Naive thymus-derived CD4-positive, alpha-beta T cell (primary cell): Measurements from ENCODE around the gene ENTHD1. TPM values are rescaled to one million over a fixed set of nuclear protein-coding genes. Genes with fewer than 3 reads are reported as not detected.

Experiments
- ATAC-seq: fragments of 150-1000 bp; cut with Tn5 transposase; 2 replicates; pipeline ENCODE4 v1.10.0; 2021; ENCODE audit warnings: mild to moderate bottlenecking, moderate library complexity
- CTCF ChIA-PET: fragments of 350-600 bp; sonication (Branson Sonifier 250); formaldehyde crosslinking; loops from one replicate; lab custom pipeline; 2021; ENCODE audit warnings: antibody characterized with exemption; lab: Charles Lee
- POLR2A ChIA-PET: fragments of 350-600 bp; sonication (Branson Sonifier 250); formaldehyde crosslinking; loops from one replicate; lab custom pipeline; 2021; ENCODE audit warnings: antibody characterized with exemption, inconsistent platforms; lab: Charles Lee
- DNase-seq, 9 donors: peaks; one replicate each; pipeline versions ENCODE4 v3.0.0 to v3.0.0-alpha.2; 2020 to 2022; ENCODE audit warnings: mixed read lengths in 1 of 9
- H3K27ac ChIP-seq: one replicate; pipeline ENCODE4 v1.7.0; 2013; ENCODE audit warnings: mild to moderate bottlenecking, low read depth, low read length, moderate library complexity
- H3K27me3 ChIP-seq, 2 donors: one replicate each; pipeline ENCODE4 v1.7.0; 2013; ENCODE audit warnings: low read length in 2 of 2, mild to moderate bottlenecking in 2 of 2, moderate library complexity in 2 of 2; ENCODE audit not compliant: control insufficient read depth in 2 of 2, insufficient read depth in 2 of 2
- H3K36me3 ChIP-seq, 3 experiments: 1 replicate in 2 of 3; 2 replicates in 1 of 3; pipeline ENCODE4 v1.7.0; 2013; ENCODE audit warnings: low read length in 3 of 3, mild to moderate bottlenecking in 3 of 3, moderate library complexity in 1 of 3; ENCODE audit not compliant: insufficient read depth in 3 of 3, control insufficient read depth in 2 of 3
- H3K4me1 ChIP-seq, 2 donors: one replicate each; pipeline ENCODE4 v1.7.0; 2013; ENCODE audit warnings: low read length in 2 of 2, mild to moderate bottlenecking in 2 of 2, moderate library complexity in 1 of 2; ENCODE audit not compliant: control insufficient read depth in 2 of 2, insufficient read depth in 2 of 2
- H3K4me3 ChIP-seq: 2 replicates; pipeline ENCODE4 v1.7.0; 2013; ENCODE audit warnings: mild to moderate bottlenecking, low read length
- H3K9me3 ChIP-seq, 3 experiments: 1 replicate in 2 of 3; 2 replicates in 1 of 3; pipeline ENCODE4 v1.7.0; 2013; ENCODE audit warnings: low read length in 3 of 3; ENCODE audit not compliant: control insufficient read depth in 2 of 3
- H3K27ac Mint-ChIP-seq, 9 donors: one replicate each; pipeline ENCODE4 v1.8.0; 2020 to 2022; ENCODE audit warnings: mixed read lengths in 9 of 9, mild to moderate bottlenecking in 8 of 9, moderate library complexity in 5 of 9, inconsistent platforms in 2 of 9
- H3K27me3 Mint-ChIP-seq, 5 donors: one replicate each; pipeline ENCODE4 v1.8.0; 2021 to 2022; ENCODE audit warnings: mixed read lengths in 5 of 5, mild to moderate bottlenecking in 1 of 5
- H3K36me3 Mint-ChIP-seq, 5 donors: one replicate each; pipeline ENCODE4 v1.8.0; 2020 to 2022; ENCODE audit warnings: mixed read lengths in 5 of 5, mild to moderate bottlenecking in 3 of 5, inconsistent platforms in 1 of 5
- H3K4me1 Mint-ChIP-seq, 7 donors: one replicate each; pipeline ENCODE4 v1.8.0; 2020 to 2022; ENCODE audit warnings: mixed read lengths in 7 of 7, mild to moderate bottlenecking in 3 of 7, inconsistent platforms in 1 of 7
- H3K4me3 Mint-ChIP-seq, 10 donors: one replicate each; pipeline ENCODE4 v1.8.0; 2020 to 2022; ENCODE audit warnings: mild to moderate bottlenecking in 10 of 10, mixed read lengths in 10 of 10, moderate library complexity in 6 of 10, inconsistent platforms in 2 of 10
- H3K9me3 Mint-ChIP-seq, 11 donors: one replicate each; pipeline ENCODE4 v1.8.0; 2020 to 2022; ENCODE audit warnings: mixed read lengths in 11 of 11, mild to moderate bottlenecking in 4 of 11, inconsistent platforms in 1 of 11, moderate library complexity in 1 of 11
- intact Hi-C, 2 donors: fragments of 100-400 bp; cut with micrococcal nuclease; formaldehyde crosslinking; loops; one replicate each; pipeline ENCODE4 v1.15.1; 2023
- polyA plus RNA-seq, 2 donors: library from polyadenylated mRNA; unstranded; fragments of 300-500 nt; fragmentation: Illumina TruSeq; gene quantifications; one replicate each; pipeline ENCODE4 v1.2.3, GENCODE V29; 2021
- total RNA-seq, 6 experiments: library from RNA in 5 of 6; stranded (reverse) in 5 of 6; gene quantifications; 1 replicate in 5 of 6; 2 replicates in 1 of 6; pipeline ENCODE4 v1.2.3 and lab custom pipeline; 2021 to 2026

Gene ENTHD1
- total and polyA plus RNA-seq, 7 experiments from 2014 or later: 0.12 to 0.60 (median 0.24) TPM; not detected in 2

DNA sequence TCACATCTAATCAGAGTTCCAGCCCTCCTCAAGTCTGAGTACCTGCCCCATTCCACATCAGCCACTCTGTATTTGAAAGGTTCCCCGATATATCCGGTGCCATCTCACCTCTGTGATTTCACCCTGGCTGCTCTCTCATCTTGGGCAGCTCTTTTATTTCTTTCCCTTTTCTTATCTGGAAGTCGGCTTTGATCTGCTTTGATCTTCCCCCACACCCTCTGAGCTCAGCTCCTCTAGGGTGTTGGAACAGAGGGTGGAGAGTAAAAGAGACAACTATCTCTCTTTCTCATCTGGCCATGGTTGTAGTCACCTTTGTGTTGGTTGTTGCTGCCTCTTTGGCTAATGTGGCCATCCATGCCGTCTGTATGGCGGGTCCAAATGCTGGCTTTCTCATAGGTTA lies 108.3 kb downstream of the ENTHD1 start:
- H3K4me1 Mint-ChIP-seq: peaks cover 6 to 16% (median 11%) of the 10 kb centered on the region in 7 donors
- POLR2A ChIA-PET: no interaction called here
- Histone ChIP-seq H3K9me3 (no peaks in the 10 kb centered on the region), H3K4me3 (no peak overlapping the region), H3K27ac (no peak overlapping the region), H3K36me3 (no peaks in the 10 kb centered on the region), H3K4me1 (peaks cover 0 to 5% of the 10 kb centered on the region in 2 donors), H3K27me3 (no peaks in the 10 kb centered on the region)
- CTCF ChIA-PET: no interaction called here
- peaks cover 0 to 10% (median 0%) of the 10 kb centered on the region in 5 donors for H3K36me3 Mint-ChIP-seq
- H3K27ac Mint-ChIP-seq: no peak overlapping the region
- H3K9me3 Mint-ChIP-seq: peaks cover 0 to 3% (median 0%) of the 10 kb centered on the region in 11 donors
- no peak for ATAC-seq
- intact Hi-C loops: no loop called here
- peaks cover 0 to 18% (median 0%) of the 10 kb centered on the region in 5 donors for H3K27me3 Mint-ChIP-seq
- no peak overlapping the region for H3K4me3 Mint-ChIP-seq
- DNase-seq: no peak

DNA sequence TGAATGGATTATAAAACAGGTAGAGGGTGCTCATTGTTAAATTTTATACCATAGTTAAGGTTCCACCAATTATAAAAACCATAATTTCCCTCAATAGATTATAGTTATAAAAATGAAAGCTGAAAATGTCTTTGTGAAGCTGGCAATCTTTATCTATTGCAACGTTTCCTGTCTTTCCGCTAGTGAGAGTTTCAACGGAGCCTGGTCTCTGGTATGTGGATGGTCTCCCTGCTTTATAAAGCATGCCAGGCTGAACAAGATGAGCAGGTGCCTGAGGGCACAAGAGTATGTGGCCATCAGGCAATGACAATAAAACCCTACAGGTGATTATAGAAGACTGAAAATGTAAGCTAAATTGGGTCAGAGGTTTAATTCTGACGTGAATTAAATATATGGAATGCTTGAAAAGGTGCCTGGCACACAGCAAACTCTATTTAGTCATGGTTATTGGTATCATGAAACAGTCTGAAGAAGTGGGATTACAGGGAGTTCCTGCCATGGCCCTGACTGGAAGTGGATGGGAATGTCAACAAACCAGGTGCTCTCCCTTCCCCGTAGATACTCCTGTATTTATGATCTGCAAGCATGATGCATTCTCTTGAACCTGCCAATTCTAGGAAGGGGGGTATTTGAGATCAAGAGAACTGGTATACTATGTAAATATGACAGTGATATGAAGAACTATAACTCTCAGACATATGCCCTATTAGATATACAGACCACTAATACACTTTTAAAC lies 115.7 kb downstream of the ENTHD1 start:
- Mint-ChIP-seq H3K27ac (peak overlapping the region in 2 of 9 donors; percentile 6 to 14), H3K4me1 (peaks cover 22 to 53% (median 48%) of the 10 kb centered on the region in 7 donors), H3K36me3 (peaks cover 0 to 6% (median 0%) of the 10 kb centered on the region in 5 donors), H3K9me3 (peaks cover 0 to 3% (median 0%) of the 10 kb centered on the region in 11 donors), H3K27me3 (peaks cover 0 to 12% (median 0%) of the 10 kb centered on the region in 5 donors), H3K4me3 (peak overlapping the region in 6 of 10 donors; percentile 10 to 65 (median 52))
- Histone ChIP-seq H3K4me1 (peaks cover 7 to 24% of the 10 kb centered on the region in 2 donors), H3K27ac (no peak overlapping the region), H3K9me3 (no peaks in the 10 kb centered on the region), H3K27me3 (no peaks in the 10 kb centered on the region), H3K36me3 (no peaks in the 10 kb centered on the region), H3K4me3 (no peak overlapping the region)
- ATAC-seq: no peak
- intact Hi-C loops: no loop called here
- CTCF ChIA-PET: no interaction called here
- peak in 1 of 9 donors; percentile 9 for DNase-seq
- POLR2A ChIA-PET: interaction anchor here (1.0 kb wide), 1 partner anchor 165 kb away, joined by 4 read pairs; no protein-coding TSS in a partner anchor

- Histone ChIP-seq H3K36me3 (no peaks in the 10 kb centered on the region), H3K27me3 (no peaks in the 10 kb centered on the region), H3K27ac (no peak overlapping the region), H3K4me3 (no peak overlapping the region), H3K9me3 (no peaks in the 10 kb centered on the region), H3K4me1 (peaks cover 7 to 24% of the 10 kb centered on the region in 2 donors)
- H3K4me1 Mint-ChIP-seq: peaks cover 22 to 60% (median 55%) of the 10 kb centered on the region in 7 donors
- H3K4me3 Mint-ChIP-seq: peak overlapping the region in 1 of 10 donors; percentile 7
- intact Hi-C loops: no loop called here
- DNase-seq: no peak
- H3K27me3 Mint-ChIP-seq: peaks cover 0 to 5% (median 0%) of the 10 kb centered on the region in 5 donors
- no peak for ATAC-seq
- H3K9me3 Mint-ChIP-seq: peaks cover 0 to 2% (median 0%) of the 10 kb centered on the region in 11 donors
- ChIA-PET CTCF (no interaction called here), POLR2A (interaction anchor here (0.5 to 1.1 kb wide), 6 partner anchors 10 to 179 kb away, joined by 3 to 4 read pairs (median 4); no protein-coding TSS in a partner anchor)
- peak overlapping the region in 4 of 9 donors; percentile 18 to 70 (median 46) for H3K27ac Mint-ChIP-seq
- H3K36me3 Mint-ChIP-seq: peaks cover 0 to 6% (median 0%) of the 10 kb centered on the region in 5 donors
Observed at GRCh38 chr22:39776295-39777009, 117.1 kb downstream of the ENTHD1 start.

DNA sequence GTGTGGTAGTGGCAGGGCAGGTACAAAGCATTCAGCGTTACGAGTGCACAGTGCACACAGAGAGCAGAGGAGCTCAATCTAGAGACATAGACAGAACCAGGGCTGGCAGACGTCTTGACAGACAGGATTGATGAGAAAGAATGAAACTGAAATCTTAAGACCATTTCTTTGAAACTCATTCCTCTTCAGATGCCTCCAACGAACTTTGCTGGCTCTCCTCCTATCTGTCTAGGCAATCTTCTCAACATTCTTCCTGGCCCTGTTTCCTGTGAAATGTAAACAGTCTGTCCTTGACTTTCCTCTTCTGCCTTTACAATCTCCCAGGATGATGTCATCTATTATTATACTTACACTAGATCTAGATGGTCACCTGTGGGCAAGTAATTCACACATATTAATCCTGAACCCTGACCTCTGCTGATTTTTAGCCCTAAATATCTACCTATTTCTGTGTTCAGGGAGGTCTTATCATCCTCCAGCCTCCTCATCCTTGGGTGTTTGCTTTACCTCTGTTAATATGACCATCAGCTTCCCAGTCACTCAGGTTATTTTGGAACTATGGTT lies 119.5 kb downstream of the ENTHD1 start:
- H3K9me3 ChIP-seq: no peaks in the 10 kb centered on the region
- Mint-ChIP-seq H3K27me3 (no peaks in the 10 kb centered on the region), H3K27ac (peak overlapping the region; percentile 51 to 83 (median 80)), H3K4me3 (peak overlapping the region; percentile 3 to 75 (median 62)), H3K36me3 (peaks cover 0 to 15% (median 0%) of the 10 kb centered on the region in 5 donors), H3K4me1 (peaks cover 22 to 60% (median 55%) of the 10 kb centered on the region in 7 donors), H3K9me3 (peaks cover 0 to 7% (median 0%) of the 10 kb centered on the region in 11 donors)
- H3K4me1 ChIP-seq: peaks cover 7 to 24% of the 10 kb centered on the region in 2 donors
- CTCF ChIA-PET: interaction anchor here (0.5 kb wide), 1 partner anchor 468 kb away, joined by 3 read pairs; no protein-coding TSS in a partner anchor
- no peak overlapping the region for H3K4me3 ChIP-seq
- no peak overlapping the region for H3K27ac ChIP-seq
- no peaks in the 10 kb centered on the region for H3K27me3 ChIP-seq
- peak; percentile 88 for ATAC-seq
- no peaks in the 10 kb centered on the region for H3K36me3 ChIP-seq
- peak in 8 of 9 donors; percentile 16 to 51 (median 40) for DNase-seq
- intact Hi-C loops: loop anchor here (5.0 kb wide), 3 partner anchors 33 to 158 kb away; partner anchors contain the start of gene GRAP2 (in 1 of the 2)
- POLR2A ChIA-PET: interaction anchor here (1.2 kb wide), 1 partner anchor 204 kb away, joined by 3 read pairs; no protein-coding TSS in a partner anchor

DNA sequence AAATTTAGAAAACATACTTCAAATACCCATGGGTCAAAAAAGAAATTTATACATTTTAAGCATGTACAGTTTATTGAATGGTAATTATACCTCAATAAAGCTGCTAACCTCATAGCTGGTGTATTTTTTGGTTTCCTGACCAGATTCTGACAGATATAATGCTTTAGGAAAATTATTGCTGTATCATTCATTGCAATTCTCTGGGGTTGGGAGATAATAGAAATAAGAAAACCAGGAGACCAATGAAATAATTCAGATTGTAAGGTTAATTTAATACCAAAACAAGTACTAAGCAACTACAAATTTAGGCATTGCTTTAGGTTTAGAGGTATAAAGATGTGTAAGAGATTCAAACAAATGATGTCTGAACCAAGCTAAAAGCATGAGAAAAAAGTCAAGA lies 120.1 kb downstream of the ENTHD1 start:
- Mint-ChIP-seq H3K36me3 (peaks cover 0 to 15% (median 0%) of the 10 kb centered on the region in 5 donors), H3K27me3 (no peaks in the 10 kb centered on the region), H3K4me3 (peak overlapping the region in 8 of 10 donors; percentile 3 to 69 (median 62)), H3K9me3 (peaks cover 0 to 7% (median 0%) of the 10 kb centered on the region in 11 donors), H3K27ac (peak overlapping the region in 7 of 9 donors; percentile 3 to 83 (median 81)), H3K4me1 (peaks cover 22 to 60% (median 55%) of the 10 kb centered on the region in 7 donors)
- no peaks in the 10 kb centered on the region for H3K9me3 ChIP-seq
- H3K36me3 ChIP-seq: no peaks in the 10 kb centered on the region
- DNase-seq: no peak
- no peak overlapping the region for H3K4me3 ChIP-seq
- no peak for ATAC-seq
- ChIA-PET CTCF (interaction anchor here (0.5 kb wide), 1 partner anchor 468 kb away, joined by 3 read pairs; no protein-coding TSS in a partner anchor), POLR2A (interaction anchor here (1.2 kb wide), 1 partner anchor 205 kb away, joined by 3 read pairs; no protein-coding TSS in a partner anchor)
- H3K27ac ChIP-seq: no peak overlapping the region
- H3K27me3 ChIP-seq: no peaks in the 10 kb centered on the region
- H3K4me1 ChIP-seq: peaks cover 7 to 24% of the 10 kb centered on the region in 2 donors
- intact Hi-C loops: loop anchor here (5.0 kb wide), 3 partner anchors 34 to 159 kb away; partner anchors contain the start of gene GRAP2 (in 1 of the 2)

GRCh38 chr22:39771486-39771885 lies 122.1 kb downstream of the ENTHD1 start:
- no peak for ATAC-seq
- no peaks in the 10 kb centered on the region for H3K27me3 ChIP-seq
- Mint-ChIP-seq H3K4me1 (peaks cover 20 to 46% (median 41%) of the 10 kb centered on the region in 7 donors), H3K27me3 (no peaks in the 10 kb centered on the region), H3K36me3 (peaks cover 0 to 18% (median 4%) of the 10 kb centered on the region in 5 donors), H3K4me3 (no peak overlapping the region), H3K9me3 (peaks cover 0 to 7% (median 0%) of the 10 kb centered on the region in 11 donors), H3K27ac (no peak overlapping the region)
- peaks cover 7 to 18% of the 10 kb centered on the region in 2 donors for H3K4me1 ChIP-seq
- DNase-seq: no peak
- no peaks in the 10 kb centered on the region for H3K36me3 ChIP-seq
- H3K27ac ChIP-seq: no peak overlapping the region
- CTCF ChIA-PET: no interaction called here
- POLR2A ChIA-PET: no interaction called here
- no peak overlapping the region for H3K4me3 ChIP-seq
- intact Hi-C loops: loop anchor here (5.0 kb wide), 3 partner anchors 36 to 161 kb away; partner anchors contain the start of gene GRAP2 (in 1 of the 2)
- H3K9me3 ChIP-seq: no peaks in the 10 kb centered on the region
